ENCODE measurements around the gene ARHGAP32. TPM values are rescaled to one million over a fixed set of nuclear protein-coding genes. Genes with fewer than 3 reads are reported as not detected.

The ARHGAP32 gene
- total RNA-seq, 1 donor from 2014 or later = 38.4 TPM

- H3K27ac Mint-ChIP-seq (ENCODE audit: unreplicated experiment) = no peak overlapping the region
Measured at GRCh38 chr11:128949791-128950454, 242.2 kb downstream of the ARHGAP32 start.

DNA sequence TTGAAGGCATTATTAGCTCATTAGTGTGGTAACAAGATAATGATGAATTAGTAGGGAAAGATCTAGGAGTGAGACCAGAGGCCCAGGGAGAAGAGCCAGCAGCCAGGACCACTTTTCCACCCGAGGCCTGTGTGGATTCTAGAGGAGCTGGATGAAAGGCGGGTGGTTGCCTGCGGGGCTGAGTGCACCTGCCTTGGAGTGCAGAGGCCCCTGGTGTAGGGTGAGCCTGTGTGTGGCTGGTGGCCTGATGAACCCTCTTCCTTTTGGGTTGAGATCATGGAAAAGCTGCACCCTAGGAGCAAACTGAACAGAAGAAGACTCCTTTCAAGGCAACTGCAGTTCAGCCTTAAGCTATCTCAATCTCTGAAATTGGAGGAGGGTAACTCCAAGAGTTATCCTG, 243.5 kb downstream of the ARHGAP32 start:
- no peaks in the 10 kb centered on the region for H3K36me3 Mint-ChIP-seq (ENCODE audit: low read depth)
- H3K4me1 Mint-ChIP-seq = peaks cover 3% of the 10 kb centered on the region
- H3K27ac Mint-ChIP-seq (ENCODE audit: unreplicated experiment) = no peak overlapping the region
- H3K4me3 Mint-ChIP-seq = no peak overlapping the region
- DNase-seq (ENCODE audit: low read depth, low spot score) = no peak
- no peaks in the 10 kb centered on the region for H3K9me3 Mint-ChIP-seq
- H3K27me3 Mint-ChIP-seq (ENCODE audit: low read depth) = peaks cover under 1% of the 10 kb centered on the region
- peak; percentile 17 for TF ChIP-seq CTCF (conservative IDR thresholded peaks at IDR 0.05)

More at GRCh38 chr11:128949791-128950454, 242.2 kb downstream of the ARHGAP32 start:
- no peaks in the 10 kb centered on the region for H3K36me3 Mint-ChIP-seq (ENCODE audit: low read depth)
- DNase-seq (ENCODE audit: low read depth, low spot score) = no peak
- no peaks in the 10 kb centered on the region for H3K4me1 Mint-ChIP-seq
- H3K9me3 Mint-ChIP-seq = no peaks in the 10 kb centered on the region
- no peak overlapping the region for H3K4me3 Mint-ChIP-seq
- no peaks in the 10 kb centered on the region for H3K27me3 Mint-ChIP-seq (ENCODE audit: low read depth)
- no peak for TF ChIP-seq CTCF (conservative IDR thresholded peaks at IDR 0.05)

DNA sequence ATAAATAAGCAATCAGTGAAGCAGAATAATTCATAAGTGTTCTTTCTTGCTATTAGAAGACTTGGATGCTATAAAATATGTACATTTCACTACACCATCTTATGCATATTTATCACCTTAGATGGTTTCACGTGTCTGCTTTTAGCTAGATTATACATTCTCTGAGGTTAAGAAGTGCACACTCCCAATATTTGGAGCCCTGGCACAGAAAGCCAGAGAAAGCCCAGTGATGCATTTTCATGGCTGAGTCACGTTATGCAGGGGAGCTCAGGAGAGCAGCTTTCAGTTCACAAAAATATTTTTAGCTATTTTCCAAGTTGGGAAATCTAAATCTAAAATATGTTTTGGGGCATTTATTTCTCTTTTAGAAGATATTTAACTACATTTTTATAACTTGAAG, 244.4 kb downstream of the ARHGAP32 start:
- H3K36me3 Mint-ChIP-seq (ENCODE audit: low read depth) = no peaks in the 10 kb centered on the region
- no peak for TF ChIP-seq CTCF (conservative IDR thresholded peaks at IDR 0.05)

GRCh38 chr11:128946648-128947047, 245.5 kb downstream of the ARHGAP32 start:
- Mint-ChIP-seq H3K27ac (ENCODE audit: unreplicated experiment) (no peak overlapping the region), H3K4me1 (peaks cover 6% of the 10 kb centered on the region), H3K9me3 (no peaks in the 10 kb centered on the region), H3K4me3 (no peak overlapping the region), H3K27me3 (ENCODE audit: low read depth) (peaks cover 5% of the 10 kb centered on the region), H3K36me3 (ENCODE audit: low read depth) (no peaks in the 10 kb centered on the region)
- DNase-seq (ENCODE audit: low read depth, low spot score) = no peak
- no peak for TF ChIP-seq CTCF (conservative IDR thresholded peaks at IDR 0.05)

More for the DNA sequence above, 244.4 kb downstream of the ARHGAP32 start:
- Mint-ChIP-seq H3K4me1 (peaks cover 6% of the 10 kb centered on the region), H3K4me3 (no peak overlapping the region), H3K27ac (ENCODE audit: unreplicated experiment) (no peak overlapping the region), H3K27me3 (ENCODE audit: low read depth) (peaks cover 5% of the 10 kb centered on the region), H3K9me3 (no peaks in the 10 kb centered on the region)
- no peak for DNase-seq (ENCODE audit: low read depth, low spot score)

DNA sequence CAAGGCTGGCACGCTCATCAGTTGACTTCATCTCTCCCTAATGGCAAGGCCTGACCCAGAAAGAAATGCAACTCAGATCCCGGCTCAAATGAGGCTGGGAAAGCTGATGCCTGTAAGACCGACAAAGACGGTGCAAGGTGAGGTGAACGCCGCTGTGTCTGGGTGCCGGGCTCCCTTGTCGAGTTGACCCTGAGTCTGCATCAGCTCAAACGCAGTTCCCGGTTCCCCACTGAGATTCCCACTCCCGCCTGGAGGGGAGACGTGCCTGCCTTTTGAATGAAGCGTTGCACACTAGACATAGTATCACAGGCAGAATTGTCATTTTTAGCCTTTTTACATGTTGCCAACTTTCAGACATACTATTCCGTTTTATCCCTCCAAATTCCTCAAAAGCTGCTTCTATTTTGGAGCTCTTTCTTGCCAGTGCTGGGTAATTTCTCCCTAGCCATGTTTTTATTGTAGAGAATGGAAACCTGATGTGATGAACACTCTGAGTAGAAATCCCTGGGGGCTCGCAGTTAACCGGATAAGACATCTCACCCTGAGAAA, 248.6 kb downstream of the ARHGAP32 start:
- H3K9me3 Mint-ChIP-seq = no peaks in the 10 kb centered on the region
- peaks cover 15% of the 10 kb centered on the region for H3K4me1 Mint-ChIP-seq
- H3K36me3 Mint-ChIP-seq (ENCODE audit: low read depth) = no peaks in the 10 kb centered on the region
- peaks cover 5% of the 10 kb centered on the region for H3K27me3 Mint-ChIP-seq (ENCODE audit: low read depth)
- TF ChIP-seq CTCF (conservative IDR thresholded peaks at IDR 0.05) = no peak
- no peak overlapping the region for H3K4me3 Mint-ChIP-seq
- no peak overlapping the region for H3K27ac Mint-ChIP-seq (ENCODE audit: unreplicated experiment)
- no peak for DNase-seq (ENCODE audit: low read depth, low spot score)

All from neural crest cell (in vitro differentiated cells).